HEK293T (cell line): ENCODE results near the gene ZSWIM5.

Experiments
- CTCF ChIA-PET: fragments of 350-600 bp; formaldehyde crosslinking; extraction: SDS; loops from one replicate; lab custom pipeline; 2021; ENCODE audit warnings: antibody characterized with exemption, inconsistent platforms; lab: Yijun Ruan, JAX
- POLR2A ChIA-PET: fragments of 350-600 bp; formaldehyde crosslinking; extraction: SDS; loops from one replicate; lab custom pipeline; 2020; ENCODE audit warnings: antibody characterized with exemption, inconsistent platforms; lab: Yijun Ruan, JAX
- DNase-seq: peaks from one replicate; pipeline ENCODE4 v3.0.0; 2012; ENCODE audit warnings: mixed read lengths; ENCODE audit errors: extremely low spot score
- ARNT ChIP-seq: fragments of 450-650 bp; IDR thresholded peaks from 2 replicates; pipeline ENCODE4 v1.6.1; 2017; ENCODE audit warnings: mild to moderate bottlenecking
- BHLHE40 ChIP-seq: fragments of 450-650 bp; IDR thresholded peaks from 2 replicates; pipeline ENCODE4 v1.6.1; 2016; ENCODE audit warnings: mild to moderate bottlenecking, moderate library complexity, borderline replicate concordance
- CTBP1 ChIP-seq: fragments of 450-650 bp; IDR thresholded peaks from 2 replicates; pipeline ENCODE4 v1.6.1; 2016; ENCODE audit warnings: borderline replicate concordance
- ELF4 ChIP-seq: fragments of 450-650 bp; IDR thresholded peaks from 2 replicates; pipeline ENCODE4 v1.6.1; 2017; ENCODE audit warnings: antibody characterized with exemption
- FOXA1 ChIP-seq: fragments of 450-650 bp; IDR thresholded peaks from 2 replicates; pipeline ENCODE4 v1.6.1; 2016; ENCODE audit warnings: mild to moderate bottlenecking
- FOXK2 ChIP-seq: fragments of 450-650 bp; IDR thresholded peaks from 2 replicates; pipeline ENCODE4 v1.6.1; 2016; ENCODE audit warnings: mild to moderate bottlenecking
- FOXM1 ChIP-seq: fragments of 450-650 bp; IDR thresholded peaks from 2 replicates; pipeline ENCODE4 v1.6.1; 2017; ENCODE audit warnings: mild to moderate bottlenecking, borderline replicate concordance
- HDGF ChIP-seq: fragments of 450-650 bp; IDR thresholded peaks from 2 replicates; pipeline ENCODE4 v1.6.1; 2017; ENCODE audit warnings: antibody characterized with exemption, borderline replicate concordance
- L3MBTL2 ChIP-seq: fragments of 450-650 bp; conservative IDR thresholded peaks from 2 replicates; pipeline ENCODE4 v1.6.1; 2016; ENCODE audit warnings: mild to moderate bottlenecking
- LEF1 ChIP-seq: fragments of 450-650 bp; IDR thresholded peaks from 2 replicates; pipeline ENCODE4 v1.6.1; 2017; ENCODE audit warnings: mild to moderate bottlenecking, borderline replicate concordance
- NFRKB ChIP-seq: fragments of 450-650 bp; IDR thresholded peaks from 2 replicates; pipeline ENCODE4 v1.6.1; 2016; ENCODE audit warnings: mild to moderate bottlenecking, moderate library complexity
- PKNOX1 ChIP-seq: fragments of 450-650 bp; IDR thresholded peaks from 2 replicates; pipeline ENCODE4 v1.6.1; 2016
- SP1 ChIP-seq: fragments of 450-650 bp; IDR thresholded peaks from 2 replicates; pipeline ENCODE4 v1.6.1; 2017
- SUZ12 ChIP-seq: fragments of 450-650 bp; IDR thresholded peaks from 2 replicates; pipeline ENCODE4 v1.6.1; 2016; ENCODE audit warnings: mild to moderate bottlenecking
- TARDBP ChIP-seq: fragments of 450-650 bp; IDR thresholded peaks from 2 replicates; pipeline ENCODE4 v1.6.1; 2016
- ZNF384 ChIP-seq: fragments of 450-650 bp; IDR thresholded peaks from 2 replicates; pipeline ENCODE4 v1.6.1; 2016

ZSWIM5 gene

GRCh38 chr1:45033356-45033755 lies 173.0 kb downstream of the ZSWIM5 start:
- ChIA-PET CTCF (interaction anchor here (1.2 kb wide), 1 partner anchor 15 kb away, joined by 4 read pairs; no protein-coding TSS in a partner anchor), POLR2A (interaction anchor here (1.4 kb wide), 1 partner anchor 270 kb away, joined by 6 read pairs; no protein-coding TSS in a partner anchor)
- no peak for DNase-seq
- TF ChIP-seq TARDBP = no peak
- no peak for TF ChIP-seq LEF1
- TF ChIP-seq BHLHE40 = no peak
- no peak for TF ChIP-seq ELF4
- TF ChIP-seq PKNOX1 = no peak
- TF ChIP-seq NFRKB = no peak
- TF ChIP-seq FOXA1 = no peak
- TF ChIP-seq HDGF = no peak
- TF ChIP-seq CTBP1 = no peak
- TF ChIP-seq SUZ12 = no peak
- no peak for TF ChIP-seq ARNT
- no peak for TF ChIP-seq L3MBTL2

- CTCF ChIA-PET = no interaction called here
- TF ChIP-seq FOXA1 = no peak
- no peak for TF ChIP-seq ARNT
- no peak for TF ChIP-seq SUZ12
- TF ChIP-seq FOXK2 = no peak
- no peak for TF ChIP-seq TARDBP
- no peak for TF ChIP-seq HDGF
- TF ChIP-seq ELF4 = no peak
- TF ChIP-seq SP1 = no peak
- no peak for TF ChIP-seq ZNF384
- TF ChIP-seq PKNOX1 = no peak
- TF ChIP-seq BHLHE40 = no peak
- TF ChIP-seq CTBP1 = no peak
- no peak for TF ChIP-seq NFRKB
- no peak for TF ChIP-seq L3MBTL2
- TF ChIP-seq FOXM1 = no peak
- no peak for TF ChIP-seq LEF1
- DNase-seq = no peak
- POLR2A ChIA-PET = interaction anchor here (1.4 kb wide), 1 partner anchor 271 kb away, joined by 6 read pairs; no protein-coding TSS in a partner anchor
These were observed 173.6 kb downstream of the ZSWIM5 start for GRCh38 chr1:45032837-45033236.

GRCh38 chr1:45026446-45026845 lies 180.0 kb downstream of the ZSWIM5 start:
- TF ChIP-seq LEF1 = no peak
- TF ChIP-seq SP1 = no peak
- TF ChIP-seq FOXA1 = no peak
- TF ChIP-seq ARNT = no peak
- no peak for TF ChIP-seq SUZ12
- no peak for TF ChIP-seq ZNF384
- no peak for TF ChIP-seq NFRKB

GRCh38 chr1:45023663-45024062 lies 182.7 kb downstream of the ZSWIM5 start:
- TF ChIP-seq ELF4 = no peak
- no peak for TF ChIP-seq BHLHE40
- TF ChIP-seq PKNOX1 = no peak
- no peak for TF ChIP-seq CTBP1
- no peak for TF ChIP-seq FOXK2
- no peak for TF ChIP-seq LEF1
- no peak for TF ChIP-seq ARNT
- no peak for DNase-seq
- ChIA-PET POLR2A (no interaction called here), CTCF (no interaction called here)

More at GRCh38 chr1:45026446-45026845, 180.0 kb downstream of the ZSWIM5 start:
- ChIA-PET POLR2A (no interaction called here), CTCF (no interaction called here)
- DNase-seq = no peak

- ChIA-PET CTCF (interaction anchor here (0.5 to 11.2 kb wide), 8 partner anchors 11 to 282 kb away, joined by 3 to 139 read pairs (median 4); no protein-coding TSS in a partner anchor), POLR2A (interaction anchor here (0.8 to 2.7 kb wide), 7 partner anchors 232 to 321 kb away, joined by 3 to 11 read pairs (median 3); partner anchors contain the start of genes MUTYH and TOE1)
- DNase-seq = peak; percentile 62
- no peak for TF ChIP-seq CTBP1
- TF ChIP-seq ELF4 = no peak
- no peak for TF ChIP-seq L3MBTL2
- TF ChIP-seq NFRKB = no peak
- TF ChIP-seq ARNT = no peak
- TF ChIP-seq FOXK2 = no peak
These were observed 187.7 kb downstream of the ZSWIM5 start for GRCh38 chr1:45018599-45019230.

GRCh38 chr1:45016767-45017166 lies 189.6 kb downstream of the ZSWIM5 start:
- ChIA-PET CTCF (interaction anchor here (11.2 kb wide), 1 partner anchor 284 kb away, joined by 139 read pairs; no protein-coding TSS in a partner anchor), POLR2A (interaction anchor here (1.0 kb wide), 1 partner anchor 282 kb away, joined by 3 read pairs; no protein-coding TSS in a partner anchor)
- DNase-seq = no peak
- TF ChIP-seq ARNT (no peak), PKNOX1 (no peak), TARDBP (no peak), L3MBTL2 (no peak), ELF4 (no peak), LEF1 (no peak), CTBP1 (no peak), SUZ12 (no peak), SP1 (no peak), FOXA1 (no peak), FOXM1 (no peak), HDGF (no peak), BHLHE40 (no peak), NFRKB (no peak), FOXK2 (no peak)
